Neural progenitor cell (in vitro differentiated cells): ENCODE data around the gene SIGLEC5. TPM values are rescaled to one million over a fixed set of nuclear protein-coding genes. Genes with fewer than 3 reads are reported as not detected.

Source experiments
- DNase-seq: peaks from one replicate; pipeline ENCODE4 v3.0.0-alpha.2; 2016; ENCODE audit warnings: low spot score
- H2AFZ ChIP-seq: fragments of 200-600 bp; sonication (generic); replicated peaks from 2 replicates; pipeline ENCODE4 v1.6.1; 2016; ENCODE audit warnings: antibody characterized with exemption
- H3F3A ChIP-seq: fragments of 200-600 bp; sonication (generic); 2 replicates; pipeline ENCODE4 v1.6.1; 2016; ENCODE audit warnings: antibody characterized with exemption, low read depth
- H3K27ac ChIP-seq: fragments of 200-600 bp; sonication (generic); 2 replicates; pipeline ENCODE4 v1.5.1; 2016; ENCODE audit warnings: mild to moderate bottlenecking
- H3K27me3 ChIP-seq: fragments of 200-600 bp; sonication (generic); 2 replicates; pipeline ENCODE4 v1.6.1; 2016; ENCODE audit warnings: mild to moderate bottlenecking, moderate library complexity
- H3K36me3 ChIP-seq: fragments of 200-600 bp; sonication (generic); 2 replicates; pipeline ENCODE4 v1.5.1; 2016
- H3K4me1 ChIP-seq: fragments of 200-600 bp; sonication (generic); 2 replicates; pipeline ENCODE4 v1.6.1; 2016; ENCODE audit warnings: mixed run types
- H3K4me2 ChIP-seq: fragments of 200-600 bp; sonication (generic); 2 replicates; pipeline ENCODE4 v1.6.1; 2016
- H3K4me3 ChIP-seq: fragments of 200-600 bp; sonication (generic); 2 replicates; pipeline ENCODE4 v1.5.1; 2016
- H3K79me2 ChIP-seq: fragments of 200-600 bp; sonication (generic); 2 replicates; pipeline ENCODE4 v1.6.1; 2016; ENCODE audit warnings: low read depth
- H3K9ac ChIP-seq: fragments of 200-600 bp; sonication (generic); 2 replicates; pipeline ENCODE4 v1.6.1; 2016
- H3K9me3 ChIP-seq: fragments of 200-600 bp; sonication (generic); 2 replicates; pipeline ENCODE4 v1.5.1; 2016; ENCODE audit warnings: low read depth
- H4K20me1 ChIP-seq: fragments of 200-600 bp; sonication (generic); 2 replicates; pipeline ENCODE4 v1.6.1; 2016; ENCODE audit warnings: low read depth
- H3K27ac Mint-ChIP-seq: 3 replicates; pipeline ENCODE4 v1.8.0; 2021; ENCODE audit warnings: mixed read lengths
- H3K27me3 Mint-ChIP-seq: 2 replicates; pipeline ENCODE4 v1.8.0; 2022; ENCODE audit warnings: low read depth, mild to moderate bottlenecking, inconsistent platforms, moderate library complexity, mixed read lengths; ENCODE audit not compliant: insufficient read depth
- H3K36me3 Mint-ChIP-seq: 3 replicates; pipeline ENCODE4 v1.8.0; 2021; ENCODE audit warnings: mixed read lengths
- H3K4me1 Mint-ChIP-seq: 3 replicates; pipeline ENCODE4 v1.8.0; 2021; ENCODE audit warnings: mixed read lengths
- H3K4me3 Mint-ChIP-seq: 3 replicates; pipeline ENCODE4 v1.8.0; 2021; ENCODE audit warnings: mild to moderate bottlenecking, moderate library complexity, mixed read lengths
- H3K9me3 Mint-ChIP-seq: 3 replicates; pipeline ENCODE4 v1.8.0; 2020; ENCODE audit warnings: mixed read lengths
- EZH2 ChIP-seq: fragments of 200-600 bp; sonication (generic); IDR thresholded peaks from 2 replicates; pipeline ENCODE4 v1.6.1; 2017; ENCODE audit warnings: antibody characterized with exemption, mild to moderate bottlenecking, moderate library complexity
- EZH2phosphoT487 ChIP-seq: fragments of 200-600 bp; sonication (generic); IDR thresholded peaks from 2 replicates; pipeline ENCODE4 v1.6.1; 2017; ENCODE audit warnings: antibody characterized with exemption
- total RNA-seq: library from RNA; depleted of rRNA; stranded (reverse); fragments of >200 nt; gene quantifications from 2 replicates; pipeline ENCODE4 v1.2.3, GENCODE V29; 2015; ENCODE audit warnings: low replicate concordance
- TF ChIP-seq, protein P1 (sequence below): fragments of 200-600 bp; sonication (generic); IDR thresholded peaks from 2 replicates; pipeline ENCODE4 v1.5.1; 2017; ENCODE audit warnings: antibody characterized with exemption, mild to moderate bottlenecking

The SIGLEC5 gene
- total RNA-seq, 1 donor from 2014 or later, result not detected

DNA sequence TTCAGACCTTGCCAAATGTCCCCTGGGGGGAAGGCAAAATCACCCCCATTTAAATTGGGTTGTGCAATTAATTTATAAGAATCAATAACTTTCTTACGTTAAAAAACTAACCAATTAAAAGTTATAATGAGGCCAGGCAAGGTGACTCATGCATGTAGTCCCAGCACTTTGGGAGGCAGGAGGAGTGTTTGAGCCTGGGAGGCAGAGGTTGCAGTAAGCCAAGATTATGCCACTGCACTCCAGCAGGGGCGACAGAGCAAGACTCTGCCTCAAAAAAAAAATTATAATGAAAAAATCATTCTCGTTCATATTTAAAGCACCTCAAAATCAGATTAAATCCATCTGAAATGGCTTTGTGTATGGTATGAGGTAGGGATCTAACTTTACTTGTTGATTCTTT lies 34.8 kb upstream of the SIGLEC5 start:
- no peaks in the 10 kb centered on the region for H3K9me3 ChIP-seq
- Mint-ChIP-seq H3K27me3 (peaks cover 6% of the 10 kb centered on the region), H3K27ac (no peak overlapping the region), H3K4me1 (no peaks in the 10 kb centered on the region), H3K36me3 (no peaks in the 10 kb centered on the region), H3K9me3 (no peaks in the 10 kb centered on the region), H3K4me3 (no peak overlapping the region)
- no peak overlapping the region for H3K4me2 ChIP-seq
- H3K4me1 ChIP-seq, result no peaks in the 10 kb centered on the region
- TF ChIP-seq, protein P1, sequence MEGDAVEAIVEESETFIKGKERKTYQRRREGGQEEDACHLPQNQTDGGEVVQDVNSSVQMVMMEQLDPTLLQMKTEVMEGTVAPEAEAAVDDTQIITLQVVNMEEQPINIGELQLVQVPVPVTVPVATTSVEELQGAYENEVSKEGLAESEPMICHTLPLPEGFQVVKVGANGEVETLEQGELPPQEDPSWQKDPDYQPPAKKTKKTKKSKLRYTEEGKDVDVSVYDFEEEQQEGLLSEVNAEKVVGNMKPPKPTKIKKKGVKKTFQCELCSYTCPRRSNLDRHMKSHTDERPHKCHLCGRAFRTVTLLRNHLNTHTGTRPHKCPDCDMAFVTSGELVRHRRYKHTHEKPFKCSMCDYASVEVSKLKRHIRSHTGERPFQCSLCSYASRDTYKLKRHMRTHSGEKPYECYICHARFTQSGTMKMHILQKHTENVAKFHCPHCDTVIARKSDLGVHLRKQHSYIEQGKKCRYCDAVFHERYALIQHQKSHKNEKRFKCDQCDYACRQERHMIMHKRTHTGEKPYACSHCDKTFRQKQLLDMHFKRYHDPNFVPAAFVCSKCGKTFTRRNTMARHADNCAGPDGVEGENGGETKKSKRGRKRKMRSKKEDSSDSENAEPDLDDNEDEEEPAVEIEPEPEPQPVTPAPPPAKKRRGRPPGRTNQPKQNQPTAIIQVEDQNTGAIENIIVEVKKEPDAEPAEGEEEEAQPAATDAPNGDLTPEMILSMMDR, result no peak
- TF ChIP-seq EZH2, result no peak
- no peak for TF ChIP-seq EZH2phosphoT487
- H3K27me3 ChIP-seq, result no peaks in the 10 kb centered on the region
- no peak overlapping the region for H3K27ac ChIP-seq
- no peaks in the 10 kb centered on the region for H3K79me2 ChIP-seq
- H3K36me3 ChIP-seq, result no peaks in the 10 kb centered on the region
- no peak for DNase-seq
- H3F3A ChIP-seq, result no peaks in the 10 kb centered on the region
- no peaks in the 10 kb centered on the region for H4K20me1 ChIP-seq
- H3K9ac ChIP-seq, result no peak overlapping the region
- no peak overlapping the region for H2AFZ ChIP-seq
- no peak overlapping the region for H3K4me3 ChIP-seq

DNA sequence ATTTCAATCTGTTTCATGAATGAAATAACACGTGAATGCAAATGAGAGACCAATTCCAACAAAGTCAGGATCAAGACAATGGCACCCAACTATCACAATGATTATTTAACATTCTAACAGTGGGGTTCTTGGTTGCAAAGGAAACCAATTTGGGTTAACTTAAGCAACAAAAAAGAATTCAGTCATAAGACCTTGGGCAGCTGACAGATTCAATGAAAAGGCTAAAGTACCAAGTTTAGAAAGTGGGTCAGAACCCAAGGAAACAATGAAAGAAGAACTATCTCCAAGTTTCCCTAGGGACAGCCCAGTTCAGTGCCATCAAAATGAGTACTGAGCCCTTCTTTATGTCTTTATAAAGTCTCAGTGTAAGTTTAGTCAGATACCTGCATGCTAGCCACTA lies 33.9 kb upstream of the SIGLEC5 start:
- Histone ChIP-seq H2AFZ (no peak overlapping the region), H3K27ac (no peak overlapping the region), H4K20me1 (no peaks in the 10 kb centered on the region), H3K4me3 (no peak overlapping the region), H3K4me2 (no peak overlapping the region), H3K9me3 (no peaks in the 10 kb centered on the region), H3F3A (no peaks in the 10 kb centered on the region), H3K27me3 (peaks cover 8% of the 10 kb centered on the region), H3K9ac (no peak overlapping the region), H3K4me1 (no peaks in the 10 kb centered on the region), H3K36me3 (no peaks in the 10 kb centered on the region), H3K79me2 (no peaks in the 10 kb centered on the region)
- DNase-seq, result no peak
- Mint-ChIP-seq H3K4me1 (no peaks in the 10 kb centered on the region), H3K9me3 (no peaks in the 10 kb centered on the region), H3K4me3 (no peak overlapping the region), H3K36me3 (no peaks in the 10 kb centered on the region), H3K27ac (no peak overlapping the region), H3K27me3 (peaks cover 7% of the 10 kb centered on the region)
- TF ChIP-seq EZH2 (no peak), EZH2phosphoT487 (no peak)
- TF ChIP-seq, protein P1, result no peak

GRCh38 chr19:51663650-51664049 lies 33.4 kb upstream of the SIGLEC5 start:
- TF ChIP-seq, protein P1, result no peak
- TF ChIP-seq EZH2phosphoT487, result no peak
- no peak for TF ChIP-seq EZH2
- H3K4me1 Mint-ChIP-seq, result no peaks in the 10 kb centered on the region
- H3K9ac ChIP-seq, result no peak overlapping the region
- DNase-seq, result no peak
- no peak overlapping the region for H3K4me2 ChIP-seq
- H4K20me1 ChIP-seq, result no peaks in the 10 kb centered on the region
- H3F3A ChIP-seq, result no peaks in the 10 kb centered on the region
- H3K36me3 ChIP-seq, result no peaks in the 10 kb centered on the region
- no peak overlapping the region for H3K4me3 ChIP-seq
- no peak overlapping the region for H3K27ac ChIP-seq
- H2AFZ ChIP-seq, result no peak overlapping the region
- H3K36me3 Mint-ChIP-seq, result no peaks in the 10 kb centered on the region
- H3K27ac Mint-ChIP-seq, result no peak overlapping the region
- no peaks in the 10 kb centered on the region for H3K9me3 Mint-ChIP-seq
- H3K4me3 Mint-ChIP-seq, result no peak overlapping the region
- H3K79me2 ChIP-seq, result no peaks in the 10 kb centered on the region
- no peaks in the 10 kb centered on the region for H3K9me3 ChIP-seq
- no peaks in the 10 kb centered on the region for H3K4me1 ChIP-seq
- H3K27me3 ChIP-seq, result peaks cover 8% of the 10 kb centered on the region
- H3K27me3 Mint-ChIP-seq, result peaks cover 5% of the 10 kb centered on the region
